Measurements from ENCODE around the gene MZB1. TPM values are rescaled to one million over a fixed set of nuclear protein-coding genes. Genes with fewer than 3 reads are reported as not detected.
A peak's percentile ranks its signal among the peaks of the same experiment; 100 is the strongest.

Gene MZB1
- total RNA-seq, 3 donors from 2014 or later = 5.6 to 23.7 (median 10.2) TPM

GRCh38 chr5:139430015-139430414 lies 40.3 kb upstream of the MZB1 start:
- H3K9me3 ChIP-seq = no peaks in the 10 kb centered on the region
- no peaks in the 10 kb centered on the region for H3K36me3 ChIP-seq (ENCODE audit: low read depth)
- H3K4me3 ChIP-seq = no peak overlapping the region
- intact Hi-C loops (cut with DNase I, micrococcal nuclease) = no loop called here
- ATAC-seq (no peak), DNase-seq (no peak)
- H3K4me1 ChIP-seq (ENCODE audit: low read depth) = no peaks in the 10 kb centered on the region
- TF ChIP-seq CTCF (IDR thresholded peaks at IDR 0.05) = no peak

DNA sequence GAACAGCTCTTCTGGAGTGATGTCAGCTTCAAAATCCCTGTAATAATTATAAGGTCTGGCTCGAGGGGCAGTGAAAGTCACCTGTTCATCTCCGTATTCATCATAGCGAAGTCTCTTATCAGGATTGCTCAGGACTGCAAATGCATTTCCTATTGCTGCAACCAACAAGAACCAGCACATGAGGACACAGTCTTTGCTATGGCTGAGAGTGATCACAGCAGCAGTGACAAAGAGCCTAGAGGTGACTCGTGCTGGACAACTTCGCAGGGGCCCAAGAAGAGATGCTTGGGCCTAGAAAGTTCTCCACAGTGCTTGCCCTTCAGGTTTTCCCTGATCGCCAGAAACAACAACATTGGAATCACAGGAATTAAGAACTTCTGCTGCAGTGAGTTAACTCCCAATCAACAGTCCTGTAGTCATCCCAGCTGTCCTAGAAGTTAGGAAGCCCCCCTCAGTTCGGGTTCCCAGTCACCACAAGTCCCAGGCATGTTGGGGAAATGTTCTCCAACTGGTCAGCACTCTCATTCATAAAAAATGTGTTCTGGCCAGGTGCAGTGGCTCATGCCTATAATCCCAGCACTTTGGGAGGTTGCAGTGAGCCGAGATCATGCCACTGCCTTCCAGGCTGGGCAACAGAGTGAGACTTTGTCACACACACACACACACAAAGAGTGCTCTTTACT lies 36.6 kb upstream of the MZB1 start:
- H3K36me3 ChIP-seq (ENCODE audit: low read depth) = no peaks in the 10 kb centered on the region
- intact Hi-C loops (cut with DNase I, micrococcal nuclease) = no loop called here
- no peak overlapping the region for H3K4me3 ChIP-seq
- no peaks in the 10 kb centered on the region for H3K9me3 ChIP-seq
- DNase-seq = no peak
- ATAC-seq = no peak
- TF ChIP-seq CTCF (IDR thresholded peaks at IDR 0.05) = no peak
- no peaks in the 10 kb centered on the region for H3K4me1 ChIP-seq (ENCODE audit: low read depth)

GRCh38 chr5:139425497-139425896 lies 35.8 kb upstream of the MZB1 start:
- H3K4me3 ChIP-seq = no peak overlapping the region
- H3K4me1 ChIP-seq (ENCODE audit: low read depth) = no peaks in the 10 kb centered on the region
- H3K9me3 ChIP-seq = no peaks in the 10 kb centered on the region
- intact Hi-C loops (cut with DNase I, micrococcal nuclease) = no loop called here
- no peak for DNase-seq
- no peak for ATAC-seq
- no peak for TF ChIP-seq CTCF (IDR thresholded peaks at IDR 0.05)
- H3K36me3 ChIP-seq (ENCODE audit: low read depth) = no peaks in the 10 kb centered on the region

GRCh38 chr5:139422307-139422893 lies 32.7 kb upstream of the MZB1 start:
- ATAC-seq (peak; percentile 71), DNase-seq (peak in 1 of 3 donors; percentile 81)
- no peaks in the 10 kb centered on the region for H3K9me3 ChIP-seq
- peak; percentile 49 for TF ChIP-seq CTCF (IDR thresholded peaks at IDR 0.05)
- no peaks in the 10 kb centered on the region for H3K36me3 ChIP-seq (ENCODE audit: low read depth)
- no peak overlapping the region for H3K4me3 ChIP-seq
- intact Hi-C loops (cut with DNase I, micrococcal nuclease) = loop anchor here (2.0 to 5.0 kb wide), 2 partner anchors 90 to 95 kb away; no protein-coding TSS in a partner anchor
- H3K4me1 ChIP-seq (ENCODE audit: low read depth) = peaks cover 20% of the 10 kb centered on the region

DNA sequence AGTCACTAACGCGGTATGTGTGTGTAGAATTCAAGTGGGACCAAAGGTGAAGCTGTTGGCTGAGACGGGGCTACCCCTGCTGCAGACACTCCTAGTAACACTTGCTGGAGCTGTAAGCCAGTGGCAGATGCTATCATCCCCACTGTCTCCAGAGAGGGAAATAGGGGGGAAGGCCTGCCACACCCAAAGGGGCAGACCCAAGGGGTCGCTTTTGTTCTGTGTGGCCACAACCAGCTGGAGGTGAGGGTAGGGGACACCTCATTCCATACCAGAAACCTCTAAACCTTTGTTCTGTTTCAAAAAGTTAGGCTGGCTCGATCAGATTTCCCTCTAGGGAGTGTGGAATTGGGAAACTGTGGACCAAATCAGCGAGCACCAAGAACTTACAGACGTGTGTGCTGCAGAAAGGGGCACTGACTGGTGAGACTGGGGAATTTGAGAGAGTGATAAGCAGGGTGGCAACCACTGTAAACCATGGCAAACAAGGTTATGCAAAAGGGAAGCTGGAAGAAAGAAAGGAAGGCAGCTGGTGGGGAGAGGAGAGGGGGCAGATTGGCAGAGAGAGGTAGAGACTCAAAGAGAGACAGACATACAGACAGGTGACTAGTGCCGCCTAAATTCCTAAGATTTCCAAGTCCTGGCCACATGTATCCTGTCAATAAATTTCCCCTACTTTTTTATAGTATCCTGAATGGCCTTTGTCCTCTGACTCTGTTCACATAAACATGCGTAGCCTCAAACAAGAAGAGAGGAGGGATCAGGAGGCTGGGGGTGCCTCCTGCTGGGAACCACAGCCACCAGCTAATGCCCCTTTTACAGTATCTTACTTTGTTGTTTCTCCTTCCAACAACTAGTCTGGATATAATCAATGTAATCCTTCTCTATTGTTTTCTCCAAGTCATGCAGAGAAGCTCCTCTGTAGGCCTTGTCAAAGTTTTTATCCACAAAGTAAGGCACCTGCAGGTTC lies 29.8 kb upstream of the MZB1 start:
- Histone ChIP-seq H3K4me3 (no peak overlapping the region), H3K9me3 (no peaks in the 10 kb centered on the region), H3K36me3 (ENCODE audit: low read depth) (no peaks in the 10 kb centered on the region), H3K4me1 (ENCODE audit: low read depth) (peaks cover 32% of the 10 kb centered on the region)
- DNase-seq (peak in 1 of 3 donors; percentile 48), ATAC-seq (peak; percentile 77)
- no peak for TF ChIP-seq CTCF (IDR thresholded peaks at IDR 0.05)
- intact Hi-C loops (cut with DNase I, micrococcal nuclease) = loop anchor here in 1 of 2 donors (5.0 kb wide), 1 partner anchor 98 kb away; no protein-coding TSS in a partner anchor
